Tibial nerve (tissue), 4 donors: Measurements from ENCODE around the gene POGK. TPM values are rescaled to one million over a fixed set of nuclear protein-coding genes. Genes with fewer than 3 reads are reported as not detected.

Experiments
- DNase-seq, 2 donors: peaks; one replicate each; pipeline ENCODE4 v3.0.0-alpha.2; 2019; ENCODE audit warnings: low spot score in 2 of 2
- H3K27ac ChIP-seq, 4 donors: fragments of 200-600 bp; sonication (generic) in 3 of 4; one replicate each; pipeline ENCODE4 v1.5.1; 2017 to 2019; ENCODE audit warnings: mild to moderate bottlenecking in 1 of 4
- H3K27me3 ChIP-seq, 2 donors: fragments of 200-600 bp; sonication (generic) in 1 of 2; one replicate each; pipeline versions ENCODE4 v1.5.1 to v1.6.0; 2017 to 2019
- H3K36me3 ChIP-seq, 3 donors: fragments of 200-600 bp; sonication (generic); one replicate each; pipeline ENCODE4 v1.5.1; 2018 to 2019
- H3K4me1 ChIP-seq, 4 donors: fragments of 200-600 bp; sonication (generic) in 3 of 4; one replicate each; pipeline ENCODE4 v1.5.1; 2017 to 2019
- H3K4me3 ChIP-seq, 4 donors: fragments of 200-600 bp; sonication (generic) in 3 of 4; one replicate each; pipeline ENCODE4 v1.5.1; 2017 to 2019; ENCODE audit warnings: mild to moderate bottlenecking in 1 of 4, moderate library complexity in 1 of 4
- H3K9me3 ChIP-seq, 4 donors: fragments of 200-600 bp; sonication (generic) in 3 of 4; one replicate each; pipeline ENCODE4 v1.5.1; 2017 to 2019
- EP300 ChIP-seq, 2 donors: sonication (generic); formaldehyde crosslinking; IDR thresholded peaks; one replicate each; pipeline ENCODE4 v1.6.1; 2017; ENCODE audit warnings: antibody characterized with exemption in 2 of 2, mild to moderate bottlenecking in 1 of 2
- POLR2A ChIP-seq, 2 donors: fragments of 450-650 bp; IDR thresholded peaks; one replicate each; pipeline ENCODE4 v1.6.1; 2017; ENCODE audit warnings: antibody characterized with exemption in 2 of 2, mild to moderate bottlenecking in 2 of 2, moderate library complexity in 2 of 2
- WGBS, 2 donors: methylation state at CpG; one replicate each; pipeline ENCODE4 v1.1.5; 2018; 5-methylcytosine and 5-hydroxymethylcytosine counted together
- total RNA-seq, 4 donors: library from RNA; depleted of rRNA; stranded (reverse); fragments of >200 nt; gene quantifications; one replicate each; pipeline ENCODE4 v1.1.0, GENCODE V29; 2016
- TF ChIP-seq, protein P1 (sequence below), 5 experiments: fragments of 200-600 bp in 3 of 5; fragments of 450-650 bp in 2 of 5; sonication (generic) in 3 of 5; IDR thresholded peaks; one replicate each; pipeline ENCODE4 v1.5.1; 2016 to 2019; ENCODE audit warnings: antibody characterized with exemption in 5 of 5, mild to moderate bottlenecking in 3 of 5, moderate library complexity in 2 of 5

The POGK gene
- total RNA-seq, 4 donors from 2014 or later = 27.8 to 37.7 (median 32.8) TPM

GRCh38 chr1:166884971-166885370 is 45.7 kb downstream of the POGK start:
- H3K4me3 ChIP-seq = no peak overlapping the region
- TF ChIP-seq POLR2A (IDR thresholded peaks at IDR 0.05) (no peak), EP300 (IDR thresholded peaks at IDR 0.05) (no peak)
- TF ChIP-seq, protein P1, sequence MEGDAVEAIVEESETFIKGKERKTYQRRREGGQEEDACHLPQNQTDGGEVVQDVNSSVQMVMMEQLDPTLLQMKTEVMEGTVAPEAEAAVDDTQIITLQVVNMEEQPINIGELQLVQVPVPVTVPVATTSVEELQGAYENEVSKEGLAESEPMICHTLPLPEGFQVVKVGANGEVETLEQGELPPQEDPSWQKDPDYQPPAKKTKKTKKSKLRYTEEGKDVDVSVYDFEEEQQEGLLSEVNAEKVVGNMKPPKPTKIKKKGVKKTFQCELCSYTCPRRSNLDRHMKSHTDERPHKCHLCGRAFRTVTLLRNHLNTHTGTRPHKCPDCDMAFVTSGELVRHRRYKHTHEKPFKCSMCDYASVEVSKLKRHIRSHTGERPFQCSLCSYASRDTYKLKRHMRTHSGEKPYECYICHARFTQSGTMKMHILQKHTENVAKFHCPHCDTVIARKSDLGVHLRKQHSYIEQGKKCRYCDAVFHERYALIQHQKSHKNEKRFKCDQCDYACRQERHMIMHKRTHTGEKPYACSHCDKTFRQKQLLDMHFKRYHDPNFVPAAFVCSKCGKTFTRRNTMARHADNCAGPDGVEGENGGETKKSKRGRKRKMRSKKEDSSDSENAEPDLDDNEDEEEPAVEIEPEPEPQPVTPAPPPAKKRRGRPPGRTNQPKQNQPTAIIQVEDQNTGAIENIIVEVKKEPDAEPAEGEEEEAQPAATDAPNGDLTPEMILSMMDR (IDR thresholded peaks at IDR 0.05) = no peak
- no peak for DNase-seq
- WGBS, 2 donors = 91 to 97% methylated on average over 3 of the region's 3 CpGs
- no peak overlapping the region for H3K27ac ChIP-seq
- H3K27me3 ChIP-seq = peaks cover 2 to 23% of the 10 kb centered on the region in 2 donors
- H3K9me3 ChIP-seq = no peaks in the 10 kb centered on the region
- H3K36me3 ChIP-seq = no peaks in the 10 kb centered on the region
- H3K4me1 ChIP-seq = peaks cover 0 to 8% (median 6%) of the 10 kb centered on the region in 4 donors

GRCh38 chr1:166888373-166889111 is 49.3 kb downstream of the POGK start:
- H3K4me1 ChIP-seq = peaks cover 0 to 8% (median 6%) of the 10 kb centered on the region in 4 donors
- no peaks in the 10 kb centered on the region for H3K36me3 ChIP-seq
- no peak overlapping the region for H3K4me3 ChIP-seq
- no peak for DNase-seq
- TF ChIP-seq POLR2A (IDR thresholded peaks at IDR 0.05) (no peak), EP300 (IDR thresholded peaks at IDR 0.05) (no peak)
- TF ChIP-seq, protein P1 (IDR thresholded peaks at IDR 0.05) = no peak
- WGBS, 2 donors = 72 to 77% methylated on average over 4 of the region's 4 CpGs
- no peaks in the 10 kb centered on the region for H3K9me3 ChIP-seq
- H3K27ac ChIP-seq = no peak overlapping the region
- peaks cover 2 to 19% of the 10 kb centered on the region in 2 donors for H3K27me3 ChIP-seq

GRCh38 chr1:166889776-166890175 is 50.5 kb downstream of the POGK start:
- H3K4me1 ChIP-seq = no peaks in the 10 kb centered on the region
- H3K27me3 ChIP-seq = peaks cover 0 to 7% of the 10 kb centered on the region in 2 donors
- H3K4me3 ChIP-seq = no peak overlapping the region
- no peak for DNase-seq
- H3K27ac ChIP-seq = no peak overlapping the region
- TF ChIP-seq EP300 (IDR thresholded peaks at IDR 0.05) = no peak
- TF ChIP-seq POLR2A (IDR thresholded peaks at IDR 0.05) = no peak
- TF ChIP-seq, protein P1 (IDR thresholded peaks at IDR 0.05) = no peak
- H3K9me3 ChIP-seq = no peaks in the 10 kb centered on the region
- H3K36me3 ChIP-seq = no peaks in the 10 kb centered on the region

DNA sequence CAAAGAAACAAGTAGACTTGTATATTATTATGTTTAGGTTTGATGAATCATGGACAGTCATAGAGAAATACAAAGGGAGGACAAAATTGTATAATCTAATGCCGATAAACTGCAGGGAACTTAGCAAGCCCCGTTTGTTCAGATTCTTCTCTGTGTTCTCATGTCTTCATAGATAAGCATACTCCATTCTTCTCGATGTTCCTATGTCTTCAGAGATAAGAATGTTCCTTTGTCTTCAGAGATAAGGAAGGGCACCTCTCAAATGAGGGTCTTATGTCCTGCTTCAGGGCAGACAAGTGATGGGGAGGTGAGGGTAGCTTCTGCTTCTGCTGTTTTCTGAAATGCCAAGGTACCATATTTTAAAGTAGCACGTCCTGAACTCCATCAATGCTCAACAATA is 56.5 kb downstream of the POGK start:
- WGBS, 2 donors = 82 to 83% methylated on average over 4 of the region's 4 CpGs
- no peak for TF ChIP-seq EP300 (IDR thresholded peaks at IDR 0.05)
- TF ChIP-seq, protein P1 (IDR thresholded peaks at IDR 0.05) = no peak
- no peak for TF ChIP-seq POLR2A (IDR thresholded peaks at IDR 0.05)

GRCh38 chr1:166899769-166900168 is 60.5 kb downstream of the POGK start:
- Histone ChIP-seq H3K4me1 (peaks cover 0 to 5% (median 0%) of the 10 kb centered on the region in 4 donors), H3K27ac (no peak overlapping the region), H3K4me3 (no peak overlapping the region), H3K36me3 (no peaks in the 10 kb centered on the region), H3K27me3 (no peaks in the 10 kb centered on the region), H3K9me3 (peaks cover 0 to 9% (median 0%) of the 10 kb centered on the region in 4 donors)
- TF ChIP-seq EP300 (IDR thresholded peaks at IDR 0.05) = no peak
- TF ChIP-seq, protein P1 (IDR thresholded peaks at IDR 0.05) = no peak
- no peak for TF ChIP-seq POLR2A (IDR thresholded peaks at IDR 0.05)
- DNase-seq = no peak

More for the DNA sequence above, 56.5 kb downstream of the POGK start:
- Histone ChIP-seq H3K27me3 (no peaks in the 10 kb centered on the region), H3K4me3 (no peak overlapping the region), H3K36me3 (no peaks in the 10 kb centered on the region), H3K27ac (no peak overlapping the region), H3K9me3 (peaks cover 0 to 9% (median 0%) of the 10 kb centered on the region in 4 donors), H3K4me1 (no peaks in the 10 kb centered on the region)
- DNase-seq = no peak
